Measurements from ENCODE around the gene MED12L.

DNA sequence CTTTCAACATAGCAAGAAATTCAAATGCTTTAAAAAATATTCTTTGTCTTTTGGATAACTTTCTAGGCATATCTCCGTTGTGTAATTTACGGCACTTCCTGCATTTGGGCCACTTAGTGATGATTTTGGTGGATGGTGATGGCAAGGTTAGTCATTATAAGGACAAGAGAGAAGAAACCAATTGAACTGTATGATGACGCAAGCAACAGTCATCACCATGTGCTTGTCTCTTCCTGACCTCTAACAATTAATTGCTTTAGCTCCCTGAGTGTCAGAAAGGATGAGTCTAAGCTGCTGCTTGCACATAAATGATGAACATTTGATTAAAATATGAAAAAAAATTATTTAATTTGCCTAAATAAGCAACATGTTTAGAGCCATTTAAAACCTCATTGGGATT is 310.3 kb downstream of the MED12L start:
- TF ChIP-seq ZNF514 (tag by site-specific recombination; IDR thresholded peaks at IDR 0.05) (no peak), ZNF785 (tag by site-specific recombination; IDR thresholded peaks at IDR 0.05) (no peak), ZBTB17 (tag by site-specific recombination; IDR thresholded peaks at IDR 0.05) (no peak), ZNF274 (IDR thresholded peaks at IDR 0.05; ENCODE audit: low read length) (no peak), ZNF274 (tag by site-specific recombination; IDR thresholded peaks at IDR 0.05; ENCODE audit: borderline replicate concordance) (no peak), SP2 (tag by site-specific recombination; IDR thresholded peaks at IDR 0.05) (no peak), YY1 (tag by site-specific recombination; IDR thresholded peaks at IDR 0.05) (no peak)
- TF ChIP-seq, protein P1, sequence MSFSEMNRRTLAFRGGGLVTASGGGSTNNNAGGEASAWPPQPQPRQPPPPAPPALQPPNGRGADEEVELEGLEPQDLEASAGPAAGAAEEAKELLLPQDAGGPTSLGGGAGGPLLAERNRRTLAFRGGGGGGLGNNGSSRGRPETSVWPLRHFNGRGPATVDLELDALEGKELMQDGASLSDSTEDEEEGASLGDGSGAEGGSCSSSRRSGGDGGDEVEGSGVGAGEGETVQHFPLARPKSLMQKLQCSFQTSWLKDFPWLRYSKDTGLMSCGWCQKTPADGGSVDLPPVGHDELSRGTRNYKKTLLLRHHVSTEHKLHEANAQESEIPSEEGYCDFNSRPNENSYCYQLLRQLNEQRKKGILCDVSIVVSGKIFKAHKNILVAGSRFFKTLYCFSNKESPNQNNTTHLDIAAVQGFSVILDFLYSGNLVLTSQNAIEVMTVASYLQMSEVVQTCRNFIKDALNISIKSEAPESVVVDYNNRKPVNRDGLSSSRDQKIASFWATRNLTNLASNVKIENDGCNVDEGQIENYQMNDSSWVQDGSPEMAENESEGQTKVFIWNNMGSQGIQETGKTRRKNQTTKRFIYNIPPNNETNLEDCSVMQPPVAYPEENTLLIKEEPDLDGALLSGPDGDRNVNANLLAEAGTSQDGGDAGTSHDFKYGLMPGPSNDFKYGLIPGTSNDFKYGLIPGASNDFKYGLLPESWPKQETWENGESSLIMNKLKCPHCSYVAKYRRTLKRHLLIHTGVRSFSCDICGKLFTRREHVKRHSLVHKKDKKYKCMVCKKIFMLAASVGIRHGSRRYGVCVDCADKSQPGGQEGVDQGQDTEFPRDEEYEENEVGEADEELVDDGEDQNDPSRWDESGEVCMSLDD (tag by site-specific recombination; IDR thresholded peaks at IDR 0.05): no peak
- TF ChIP-seq, protein P2, sequence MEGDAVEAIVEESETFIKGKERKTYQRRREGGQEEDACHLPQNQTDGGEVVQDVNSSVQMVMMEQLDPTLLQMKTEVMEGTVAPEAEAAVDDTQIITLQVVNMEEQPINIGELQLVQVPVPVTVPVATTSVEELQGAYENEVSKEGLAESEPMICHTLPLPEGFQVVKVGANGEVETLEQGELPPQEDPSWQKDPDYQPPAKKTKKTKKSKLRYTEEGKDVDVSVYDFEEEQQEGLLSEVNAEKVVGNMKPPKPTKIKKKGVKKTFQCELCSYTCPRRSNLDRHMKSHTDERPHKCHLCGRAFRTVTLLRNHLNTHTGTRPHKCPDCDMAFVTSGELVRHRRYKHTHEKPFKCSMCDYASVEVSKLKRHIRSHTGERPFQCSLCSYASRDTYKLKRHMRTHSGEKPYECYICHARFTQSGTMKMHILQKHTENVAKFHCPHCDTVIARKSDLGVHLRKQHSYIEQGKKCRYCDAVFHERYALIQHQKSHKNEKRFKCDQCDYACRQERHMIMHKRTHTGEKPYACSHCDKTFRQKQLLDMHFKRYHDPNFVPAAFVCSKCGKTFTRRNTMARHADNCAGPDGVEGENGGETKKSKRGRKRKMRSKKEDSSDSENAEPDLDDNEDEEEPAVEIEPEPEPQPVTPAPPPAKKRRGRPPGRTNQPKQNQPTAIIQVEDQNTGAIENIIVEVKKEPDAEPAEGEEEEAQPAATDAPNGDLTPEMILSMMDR (tag by site-specific recombination; IDR thresholded peaks at IDR 0.05): no peak

All from HEK293 (cell line).